ENCODE measurements around the gene EHF.

GRCh38 chr11:34613552-34614056, 7.3 kb upstream of the EHF start:
- TF ChIP-seq EZH2 (IDR thresholded peaks at IDR 0.05; ENCODE audit: borderline replicate concordance, insufficient read depth, low read length, poor library complexity, severe bottlenecking) (no peak), CTCF (IDR thresholded peaks at IDR 0.05; ENCODE audit: poor library complexity, severe bottlenecking) (no peak), RAD21 (conservative IDR thresholded peaks at IDR 0.05) (no peak), POLR2AphosphoS5 (IDR thresholded peaks at IDR 0.05) (no peak), EP300 (conservative IDR thresholded peaks at IDR 0.05; ENCODE audit: poor library complexity, severe bottlenecking) (no peak)
